Fibroblast of mammary gland (primary cell): ENCODE data around the gene STAMBPL1.

Source experiments
- DNase-seq: peaks from one replicate; pipeline ENCODE4 v3.0.0-alpha.2; 2010; ENCODE audit warnings: low read depth
- H3K4me3 ChIP-seq: 2 replicates; pipeline ENCODE4 v1.5.1; 2011; ENCODE audit warnings: low read depth, mild to moderate bottlenecking, low read length, moderate library complexity; ENCODE audit not compliant: control insufficient read depth
- CTCF ChIP-seq: conservative IDR thresholded peaks from 2 replicates; pipeline ENCODE4 v1.5.1; 2011; ENCODE audit warnings: low read depth, low read length, inconsistent platforms; ENCODE audit not compliant: control insufficient read depth, insufficient read depth

Gene STAMBPL1

GRCh38 chr10:88866454-88866853, 13.6 kb upstream of the STAMBPL1 start:
- no peak for TF ChIP-seq CTCF
- H3K4me3 ChIP-seq, result no peak overlapping the region
- no peak for DNase-seq

- DNase-seq, result no peak
- TF ChIP-seq CTCF, result no peak
- no peak overlapping the region for H3K4me3 ChIP-seq
These were observed 10.0 kb upstream of the STAMBPL1 start for GRCh38 chr10:88870089-88870488.

GRCh38 chr10:88873757-88874156, 6.3 kb upstream of the STAMBPL1 start:
- no peak for TF ChIP-seq CTCF
- DNase-seq, result no peak

GRCh38 chr10:88874281-88874680, 5.8 kb upstream of the STAMBPL1 start:
- TF ChIP-seq CTCF, result no peak
- no peak for DNase-seq
- no peak overlapping the region for H3K4me3 ChIP-seq

More at GRCh38 chr10:88873757-88874156, 6.3 kb upstream of the STAMBPL1 start:
- H3K4me3 ChIP-seq, result no peak overlapping the region

GRCh38 chr10:88875081-88875480, 5.0 kb upstream of the STAMBPL1 start:
- no peak overlapping the region for H3K4me3 ChIP-seq
- no peak for TF ChIP-seq CTCF
- no peak for DNase-seq

- DNase-seq, result no peak
- no peak overlapping the region for H3K4me3 ChIP-seq
- TF ChIP-seq CTCF, result no peak
These were observed 2.7 kb upstream of the STAMBPL1 start for GRCh38 chr10:88877298-88877697.
